NCI-H2107 treated with DMSO at 0.1 percent for 48 hours (cell line): ENCODE data around the gene ZCCHC14.
"Not testable (repeated sequence)": the region's sequence is repeated elsewhere in the genome, so short reads cannot be mapped to it uniquely, and the experiment has no call there.

Experiments
- DNase-seq: peaks from one replicate; lab custom pipeline; 2025; ENCODE audit not compliant: unreplicated experiment; lab: John Stamatoyannopoulos, UW

Gene ZCCHC14

DNA sequence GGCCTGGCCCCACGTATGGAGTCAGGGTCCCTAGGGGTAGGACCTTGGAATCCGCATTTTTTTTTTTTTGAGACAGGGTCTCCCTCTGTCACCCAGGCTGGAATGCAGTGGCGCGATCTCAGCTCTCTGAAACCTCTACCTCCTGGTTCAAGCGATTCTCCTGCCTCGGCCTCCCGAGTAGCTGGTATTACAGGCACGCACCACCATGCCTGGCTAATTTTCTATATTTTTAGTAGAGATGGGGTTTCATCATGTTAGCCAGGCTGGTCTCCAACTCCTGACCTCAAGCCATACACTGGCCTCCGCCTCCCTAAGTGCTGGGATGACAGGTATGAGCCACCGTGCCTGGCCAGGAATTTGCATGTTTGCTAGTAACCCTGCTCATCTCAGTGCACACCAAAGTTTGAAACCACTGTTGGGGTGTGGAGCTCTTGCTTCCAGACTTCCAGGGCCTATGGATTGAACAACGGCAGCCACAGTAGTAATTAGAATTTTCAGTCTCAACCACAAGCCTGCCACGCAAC lies 5.0 kb upstream of the ZCCHC14 start:
- not testable (repeated sequence) for DNase-seq

DNA sequence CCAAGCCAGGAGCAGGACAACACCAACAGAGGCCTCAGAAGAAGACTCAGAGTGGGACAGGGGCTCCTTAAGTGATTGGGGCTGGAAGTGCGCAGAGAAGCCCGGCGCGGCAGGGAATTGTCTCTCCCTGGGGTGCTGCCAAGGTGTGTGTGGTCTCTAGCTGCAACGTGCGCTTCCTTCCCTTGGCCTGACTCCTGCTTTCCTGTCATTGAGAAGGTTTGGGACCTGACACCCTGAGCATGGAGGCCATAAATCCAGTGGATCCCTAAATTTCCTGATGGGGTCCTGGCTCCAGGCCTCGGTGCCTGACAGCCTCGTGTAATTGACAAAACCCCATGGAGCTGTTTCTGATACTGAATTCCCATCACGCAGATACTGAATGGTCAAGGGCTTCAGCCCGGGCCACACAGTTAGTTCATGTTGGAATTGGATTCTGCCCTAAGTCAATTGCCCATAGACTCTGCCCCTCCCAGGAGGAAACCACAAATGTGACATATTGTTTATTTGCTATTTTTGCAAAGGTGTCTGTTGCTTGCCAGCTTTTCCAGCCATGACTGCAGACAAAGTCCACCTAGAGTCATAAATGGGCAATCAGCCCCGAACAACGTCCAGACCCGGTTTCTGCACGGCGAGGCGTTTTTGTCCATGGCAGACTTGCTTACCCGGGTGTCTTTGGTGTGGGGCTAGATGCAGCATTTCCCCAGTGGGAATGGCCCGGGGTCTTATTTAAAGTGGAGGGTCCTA lies 4.4 kb upstream of the ZCCHC14 start:
- DNase-seq = not testable (repeated sequence)

DNA sequence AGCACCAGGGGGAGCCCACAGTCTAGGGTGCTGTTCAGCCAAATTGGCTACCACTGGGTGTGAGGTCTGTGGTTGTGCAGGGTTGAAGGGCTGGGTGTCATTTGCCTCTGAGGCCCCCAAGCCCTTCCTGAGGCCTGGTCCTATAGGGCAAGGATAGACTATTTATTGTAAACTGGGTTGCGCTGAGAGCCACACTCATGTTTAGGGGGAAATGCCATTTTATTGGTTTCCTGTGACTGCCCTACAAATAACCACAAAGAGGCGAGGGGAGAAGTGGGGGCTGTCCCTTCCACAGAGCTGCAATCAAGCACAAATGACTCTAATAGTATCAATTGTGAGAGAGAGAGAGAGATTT lies 3.6 kb upstream of the ZCCHC14 start:
- no peak for DNase-seq

DNA sequence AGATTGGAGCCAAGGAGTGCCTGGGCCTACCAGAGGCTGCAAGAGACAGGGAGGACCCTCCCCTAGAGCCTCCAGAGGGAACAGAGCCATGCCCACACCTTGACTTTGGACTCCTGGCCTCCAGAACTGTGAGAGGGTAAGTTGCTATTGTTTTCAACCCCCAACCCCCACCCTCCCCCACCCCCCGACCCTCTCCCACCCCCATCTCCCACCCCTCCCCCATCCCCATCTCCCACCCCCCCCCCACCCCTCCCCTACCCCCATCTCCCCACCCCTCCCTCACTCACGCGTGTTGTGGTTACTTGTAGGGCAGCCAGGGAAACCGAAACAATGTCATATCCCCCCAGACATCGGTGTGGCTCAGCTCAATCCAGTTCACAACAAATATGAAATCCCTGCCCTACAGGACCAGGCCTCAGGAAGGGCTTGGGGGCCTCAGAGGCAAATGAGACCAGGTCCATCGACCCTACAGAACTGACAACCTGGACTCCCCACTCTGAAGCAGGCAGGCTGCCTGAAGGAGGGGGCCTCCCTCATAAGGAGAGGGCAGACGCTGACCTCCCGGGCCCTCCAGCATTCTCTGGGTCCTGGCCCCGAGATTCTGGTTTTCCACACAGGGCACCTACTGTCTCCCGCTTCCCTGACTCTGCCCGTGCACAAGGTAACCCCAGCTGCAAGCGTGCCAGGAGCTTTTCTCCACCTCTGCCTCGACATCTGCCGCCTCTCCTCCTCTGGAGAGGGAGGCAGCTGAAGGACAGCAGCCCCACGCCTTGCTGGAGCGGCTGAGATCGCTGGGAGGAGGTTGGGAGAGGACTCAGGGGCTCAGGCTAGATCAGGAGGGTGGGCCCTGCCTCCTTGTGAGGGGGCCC lies 3.0 kb upstream of the ZCCHC14 start:
- DNase-seq = no peak

DNA sequence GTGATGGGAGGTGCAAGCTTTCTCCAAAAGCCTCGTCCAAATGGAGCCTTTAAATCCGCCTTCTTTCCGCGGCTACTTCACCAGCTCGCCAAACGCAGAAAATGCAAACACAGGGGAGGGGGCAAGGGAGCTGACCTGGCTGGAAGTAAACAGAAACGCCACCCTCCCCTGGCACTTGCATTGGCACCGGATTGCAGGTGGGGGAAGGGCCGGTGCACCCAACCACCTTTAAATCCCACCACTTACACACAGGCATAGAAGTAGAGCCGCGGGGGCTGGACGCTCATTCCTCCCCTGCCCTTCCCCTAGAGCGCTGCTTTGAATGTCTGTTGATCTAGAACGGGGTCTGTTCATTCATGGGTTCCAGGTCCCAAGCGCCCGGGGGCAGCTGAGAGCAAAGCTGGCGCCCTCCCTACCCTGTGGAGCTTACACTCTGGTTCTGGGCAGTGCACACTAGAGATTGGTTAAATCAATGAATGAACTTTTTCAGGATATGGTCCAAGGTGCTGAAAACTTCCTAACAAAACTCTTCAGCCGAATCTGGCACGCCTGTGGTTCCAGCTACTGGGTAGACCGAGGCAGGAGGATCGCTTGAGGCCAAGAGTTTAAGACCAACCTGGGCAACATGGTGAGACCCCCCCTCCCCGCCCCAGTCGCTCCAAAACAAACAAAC lies 920 bp upstream of the ZCCHC14 start:
- DNase-seq = no peak

DNA sequence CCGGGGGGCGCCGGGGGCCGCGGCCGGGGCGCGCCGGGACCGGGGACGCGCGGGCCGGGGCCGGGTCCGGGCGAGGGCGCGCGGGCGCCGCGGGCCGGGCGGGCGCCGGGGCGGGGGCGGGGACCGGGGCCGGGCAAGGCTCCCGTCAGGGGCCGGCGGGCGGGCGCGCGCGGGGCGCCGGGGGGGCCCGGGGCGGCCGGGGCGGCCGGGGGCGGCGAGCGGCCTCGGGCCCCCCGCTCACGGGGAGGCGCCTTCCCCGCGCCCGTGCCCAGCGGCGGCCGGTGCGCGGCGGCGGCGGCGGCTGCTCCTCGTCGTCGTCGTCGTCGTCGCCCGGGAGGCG lies 563 bp downstream of the ZCCHC14 start:
- DNase-seq = no peak

DNA sequence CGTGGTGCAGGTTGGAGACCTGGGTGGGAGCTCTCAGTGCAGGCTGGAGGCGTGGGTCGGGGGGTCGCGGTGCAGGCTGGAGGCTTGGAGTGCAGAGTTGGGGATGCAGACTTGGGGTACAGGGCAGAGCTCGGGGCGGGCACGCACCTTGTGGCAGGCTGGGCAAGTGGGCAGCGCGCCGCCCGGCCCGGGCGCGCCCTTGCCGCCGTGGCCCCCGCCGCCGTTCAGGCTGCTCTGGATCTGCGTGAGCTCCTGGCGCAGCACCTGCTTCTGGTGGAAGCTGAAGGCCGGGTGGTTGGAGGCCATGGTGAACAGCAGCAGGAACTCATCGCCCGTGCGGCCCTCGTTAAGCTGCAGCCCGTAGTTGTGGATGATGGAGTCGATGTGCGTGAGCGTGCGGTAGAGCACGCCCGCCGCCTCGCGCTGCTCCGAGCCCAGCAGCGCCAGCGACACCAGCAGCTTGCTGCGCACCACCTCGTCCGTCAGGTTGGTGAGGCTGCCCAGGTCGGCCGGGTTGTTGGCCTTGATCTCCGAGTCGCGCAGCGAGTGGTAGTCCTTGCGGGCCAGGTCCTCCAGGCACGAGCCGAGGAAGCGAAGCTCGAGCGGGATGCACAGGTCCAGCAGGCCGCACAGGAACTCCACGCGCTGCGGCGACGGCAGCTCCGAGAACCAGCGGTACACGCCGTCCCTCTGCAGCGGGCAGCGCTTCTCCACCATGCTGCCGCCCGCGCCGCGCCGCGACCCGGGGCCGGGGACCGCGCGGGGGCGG lies 1.1 kb downstream of the ZCCHC14 start:
- no peak for DNase-seq

DNA sequence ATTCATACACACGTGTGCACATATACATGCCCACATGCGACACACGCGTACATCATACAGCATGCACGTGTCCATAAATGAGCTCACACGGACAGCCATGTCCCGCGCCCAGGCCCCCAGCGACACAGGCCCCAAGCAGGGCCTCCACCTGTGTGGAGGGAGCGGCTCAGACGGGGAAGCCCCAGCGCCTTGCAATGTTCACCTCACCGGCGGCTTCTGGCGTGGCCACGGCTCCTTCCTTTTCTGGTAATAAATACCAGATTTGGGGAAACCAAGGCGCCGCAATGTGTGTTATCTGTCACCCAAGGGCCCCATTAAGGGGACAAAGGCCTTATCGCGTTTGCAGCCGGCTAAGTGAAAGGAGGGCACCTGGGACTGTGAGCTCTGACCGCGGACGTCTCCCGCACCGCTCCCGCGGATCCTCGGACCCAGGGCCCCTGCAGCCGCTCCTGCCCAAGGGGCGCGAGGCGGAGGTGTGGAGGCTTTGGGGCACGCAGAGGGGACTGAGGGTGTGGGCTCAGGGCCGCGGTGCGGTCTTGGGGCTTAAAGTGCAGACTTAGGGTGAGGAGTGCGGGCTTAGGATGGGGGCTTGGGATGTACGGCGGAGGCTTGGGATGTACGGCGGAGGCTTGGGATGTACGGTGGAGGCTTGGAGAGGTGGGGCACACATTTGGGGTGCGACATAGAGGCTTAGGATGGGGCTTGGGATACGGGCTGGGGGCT lies 1.9 kb downstream of the ZCCHC14 start:
- not testable (repeated sequence) for DNase-seq

DNA sequence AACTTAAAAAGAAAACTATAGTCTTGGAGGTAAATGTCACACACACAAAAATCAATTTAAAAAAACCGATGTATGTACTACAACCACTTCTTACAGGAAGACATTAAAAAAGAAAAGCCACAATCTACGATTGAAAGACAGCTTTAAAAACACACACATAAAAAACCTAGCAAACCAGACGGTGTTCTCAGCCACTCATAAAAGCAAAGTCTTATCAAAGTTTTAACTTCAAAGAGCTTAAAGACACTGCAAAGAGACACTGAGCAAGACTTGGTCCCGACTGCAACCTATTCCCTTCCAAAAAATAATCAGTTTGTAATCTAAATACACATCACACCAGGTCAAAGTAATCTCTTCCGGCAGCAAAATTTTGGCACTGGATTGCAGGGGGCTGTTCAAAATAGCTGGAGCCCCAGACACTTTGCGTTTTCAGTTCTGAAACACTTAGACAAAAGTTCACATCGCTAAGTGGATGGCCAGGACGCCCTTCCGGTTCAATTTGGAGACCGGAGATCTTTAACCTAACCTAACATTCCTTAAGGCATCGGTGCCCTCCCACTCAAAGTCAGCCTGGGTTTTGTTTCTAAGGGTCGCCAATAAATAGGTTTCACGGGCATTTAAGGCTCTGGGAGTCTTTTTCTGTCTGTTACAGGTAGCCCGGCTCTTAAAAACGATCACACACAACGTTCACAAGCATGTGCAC lies 2.6 kb downstream of the ZCCHC14 start:
- no peak for DNase-seq

DNA sequence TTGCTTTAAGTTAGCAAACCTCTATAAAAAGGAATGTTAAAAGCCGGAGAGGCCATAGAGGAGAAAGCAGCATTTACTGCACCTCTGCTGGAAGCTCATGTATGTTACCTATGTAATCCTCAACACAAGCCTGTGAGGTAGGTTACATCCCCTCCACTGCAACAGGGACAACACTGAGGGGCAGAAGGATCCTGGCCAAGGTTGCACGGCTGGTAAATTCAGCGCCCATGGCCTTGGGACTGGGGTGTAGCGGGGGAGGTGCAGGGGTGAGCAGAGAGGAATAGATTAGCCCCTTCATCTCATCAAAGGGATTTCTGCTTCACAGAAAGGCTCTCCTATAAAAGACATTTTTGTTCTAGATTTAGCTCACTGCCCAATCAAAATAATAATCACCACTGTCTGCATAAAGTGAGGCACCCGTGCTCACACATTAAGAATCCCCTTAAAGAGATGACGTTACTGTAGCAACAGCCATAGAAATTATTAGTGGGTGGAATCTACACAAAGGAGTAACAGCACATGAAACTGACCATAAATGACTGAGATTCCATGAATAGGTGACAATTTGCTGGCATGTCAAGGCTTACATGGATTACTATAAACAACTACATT lies 3.3 kb downstream of the ZCCHC14 start:
- DNase-seq = no peak

DNA sequence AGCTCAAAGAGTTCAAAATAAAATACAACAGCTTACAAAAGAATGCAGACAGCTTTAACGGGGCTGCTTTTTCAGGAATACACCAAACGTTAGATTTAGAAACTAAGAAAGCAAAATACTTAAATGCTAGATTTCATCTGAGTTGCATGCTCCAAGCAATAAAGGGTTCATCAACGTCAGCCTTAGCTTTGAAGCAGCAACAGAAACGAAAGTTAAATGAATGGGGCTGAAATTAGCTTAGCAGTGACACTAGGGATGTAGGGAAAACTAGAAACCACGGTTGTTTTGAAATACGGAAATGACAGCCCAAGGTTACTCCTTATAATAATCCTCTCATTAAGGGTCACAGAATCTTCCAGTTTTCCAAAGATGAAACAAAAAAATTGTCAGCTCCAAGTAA lies 3.9 kb downstream of the ZCCHC14 start:
- not testable (repeated sequence) for DNase-seq

DNA sequence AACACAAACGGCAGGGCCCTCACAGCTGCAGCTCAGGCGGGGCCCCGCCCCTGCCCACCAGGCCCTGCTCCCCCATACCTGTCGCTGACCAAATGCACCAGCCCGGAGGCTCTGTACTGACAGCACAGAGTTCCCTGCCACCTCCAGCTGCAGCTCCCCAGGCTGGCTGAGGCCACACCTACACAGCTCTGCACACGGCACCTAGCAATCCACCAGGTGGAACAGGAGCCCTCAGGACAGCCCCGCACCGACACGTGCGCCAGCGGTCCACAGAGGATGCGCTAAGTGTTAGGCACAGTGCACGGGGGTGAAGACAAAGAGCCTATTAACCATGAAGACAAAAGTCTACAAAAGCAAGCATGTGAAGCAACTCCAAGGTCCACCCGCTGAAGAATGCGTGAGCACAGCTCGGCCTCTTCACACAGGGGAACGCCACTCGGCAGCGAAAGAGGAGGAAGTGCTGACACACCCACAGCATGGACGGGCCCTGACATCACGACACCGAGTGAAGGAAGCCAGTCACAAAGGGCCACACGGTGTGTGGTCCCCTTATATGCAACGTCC lies 5.4 kb downstream of the ZCCHC14 start:
- DNase-seq = peak; percentile 83

DNA sequence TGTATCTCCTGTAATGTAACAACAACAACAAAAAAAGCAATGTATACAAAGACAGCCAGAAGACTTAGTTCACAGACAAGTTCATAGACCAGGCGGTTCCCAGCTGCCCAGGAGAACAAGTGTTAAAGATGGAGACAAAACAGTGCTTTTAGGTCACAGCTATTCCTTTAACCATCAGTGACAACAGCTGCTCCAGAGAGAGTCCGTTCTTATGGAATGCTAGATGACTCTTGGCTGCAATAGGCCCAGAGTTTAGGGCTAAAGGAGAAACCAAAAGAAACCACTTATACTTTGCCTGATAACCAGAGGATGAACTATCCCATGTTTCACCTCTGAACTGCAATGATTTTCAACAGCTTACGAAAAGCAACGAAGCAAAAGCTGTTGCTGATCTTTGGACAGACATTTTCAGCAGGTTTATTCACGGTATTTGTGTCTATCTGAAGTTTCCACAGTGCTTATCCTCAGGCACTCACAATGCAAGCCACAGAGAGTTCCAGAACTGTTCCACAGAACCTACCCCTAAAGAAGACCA lies 6.0 kb downstream of the ZCCHC14 start:
- DNase-seq = no peak

DNA sequence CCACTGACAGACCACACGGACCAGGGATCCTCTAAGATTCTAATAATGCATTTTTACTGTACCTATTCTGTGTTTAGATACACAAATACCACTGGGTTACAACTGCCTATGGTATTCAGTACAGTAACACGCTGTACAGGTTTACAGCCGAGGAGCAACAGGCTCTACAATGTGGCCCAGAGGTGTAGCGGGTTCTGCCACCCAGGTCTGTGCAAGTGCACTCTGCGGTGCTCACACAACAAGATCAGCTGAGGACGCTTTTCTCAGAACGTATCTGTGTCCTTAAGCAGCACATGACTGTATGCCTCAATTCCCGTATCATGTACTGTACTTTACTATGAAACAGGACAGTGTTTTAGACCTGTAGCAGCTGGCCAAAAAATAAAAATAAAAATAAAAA lies 6.5 kb downstream of the ZCCHC14 start:
- no peak for DNase-seq

DNA sequence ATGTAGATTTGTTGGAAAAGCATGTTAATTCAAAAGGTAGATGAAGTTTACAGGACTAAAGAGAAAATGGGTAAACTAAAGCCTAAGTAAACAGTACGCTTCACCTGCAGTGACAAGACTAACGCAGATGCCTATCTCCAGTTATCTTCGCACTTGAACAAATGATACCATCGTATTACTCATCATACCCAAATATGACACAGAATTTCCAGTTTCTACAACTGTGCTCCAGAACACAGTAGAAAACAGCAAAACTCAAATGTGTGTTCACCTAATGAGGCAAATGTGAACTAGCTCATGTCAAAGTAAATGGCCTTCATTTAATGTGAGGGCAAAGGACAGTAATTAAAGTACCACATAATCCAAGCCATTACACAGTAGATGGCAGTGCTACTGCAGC lies 7.0 kb downstream of the ZCCHC14 start:
- DNase-seq = not testable (repeated sequence)

DNA sequence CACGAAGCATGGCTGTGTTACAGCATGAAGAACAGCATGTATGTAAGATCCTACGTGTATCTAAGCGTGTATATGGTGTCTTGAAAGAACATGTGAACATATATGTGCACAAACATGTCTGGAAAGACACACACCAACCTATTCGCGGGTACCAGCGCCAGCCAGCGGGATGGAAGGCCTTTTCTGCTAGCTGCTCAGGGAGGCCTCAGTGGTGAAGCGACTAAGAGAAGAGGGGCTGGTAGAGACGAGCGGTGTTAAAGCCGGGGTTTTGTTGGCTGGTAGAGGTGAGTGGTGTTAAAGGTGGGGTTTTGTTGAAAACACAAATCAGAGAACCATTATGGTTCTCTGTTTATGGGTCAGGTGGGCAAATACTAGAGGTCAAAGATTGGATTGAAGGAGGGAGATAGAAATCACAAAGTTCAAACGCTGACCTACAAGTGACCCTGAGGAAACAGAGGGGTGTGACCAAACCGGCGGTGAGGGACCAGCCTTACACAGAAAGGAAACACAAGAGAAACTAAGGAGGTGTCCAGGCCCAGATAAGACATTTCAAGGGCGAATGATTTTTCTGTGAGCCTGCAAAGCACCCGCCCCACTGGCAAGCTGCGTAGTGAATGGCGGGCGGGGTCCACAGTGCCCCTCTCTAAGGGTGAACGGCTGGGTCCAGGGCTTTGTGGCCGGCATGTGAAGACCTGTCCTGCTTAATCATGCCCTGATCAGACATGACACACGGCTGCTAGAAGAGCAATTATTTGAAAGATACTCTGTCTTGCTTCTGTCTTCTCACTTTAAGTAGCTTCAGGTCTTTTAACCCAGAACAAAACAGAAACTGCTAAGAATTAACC lies 8.1 kb downstream of the ZCCHC14 start:
- DNase-seq = no peak

DNA sequence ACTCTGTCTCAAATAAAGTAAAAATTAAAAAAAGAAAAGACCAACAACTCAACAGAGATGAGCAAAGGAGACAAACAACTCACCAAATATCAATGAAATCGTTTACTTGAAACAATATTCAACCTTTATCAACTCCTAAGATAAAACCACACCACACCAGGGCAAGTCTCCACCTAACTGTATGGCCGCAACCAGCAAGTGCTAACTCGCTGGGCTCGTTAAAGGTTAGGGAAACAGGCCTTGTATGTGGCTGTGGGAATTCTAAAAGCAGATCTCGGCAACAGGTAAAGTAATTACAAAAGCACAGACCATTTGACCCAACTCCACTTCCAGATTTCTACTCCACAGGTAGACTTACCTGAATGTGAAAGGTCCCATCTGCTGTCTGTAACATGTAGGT lies 9.3 kb downstream of the ZCCHC14 start:
- DNase-seq = no peak

DNA sequence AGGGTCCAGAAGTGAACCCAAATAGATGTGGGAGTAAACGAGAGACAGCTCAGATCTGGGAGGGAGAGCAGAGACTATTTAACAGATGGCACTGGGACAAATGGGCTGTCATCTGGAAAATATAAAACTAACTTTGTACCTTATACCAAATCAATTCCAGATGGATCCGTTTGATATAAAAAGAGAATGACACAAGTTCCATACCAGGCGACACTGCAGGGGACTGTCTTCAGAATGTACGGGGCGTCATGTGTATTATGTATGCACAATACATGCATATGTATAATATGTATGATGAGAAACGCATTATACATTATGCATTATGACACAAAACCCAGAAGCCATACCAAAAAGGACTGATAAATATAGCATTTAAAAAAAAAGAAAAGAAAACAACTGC lies 10.2 kb downstream of the ZCCHC14 start:
- not testable (repeated sequence) for DNase-seq
